H1 (cell line): ENCODE data around the gene PSME4.

Source experiments
- ATF3 ChIP-seq: IDR thresholded peaks from 2 replicates; pipeline ENCODE4 v1.6.1; 2011; ENCODE audit warnings: low read depth, mild to moderate bottlenecking, low read length; ENCODE audit not compliant: insufficient read depth
- CTCF ChIP-seq, 3 experiments: IDR thresholded peaks; 1 replicate in 2 of 3; 2 replicates in 1 of 3; pipeline versions ENCODE4 v1.5.1 to v1.6.1; 2011; ENCODE audit warnings: low read length in 3 of 3, mild to moderate bottlenecking in 3 of 3, inconsistent platforms in 2 of 3, low read depth in 1 of 3, moderate library complexity in 1 of 3; ENCODE audit not compliant: insufficient read depth in 1 of 3; ENCODE audit errors: control extremely low read depth in 1 of 3
- RXRA ChIP-seq: IDR thresholded peaks from 2 replicates; pipeline ENCODE4 v1.6.1; 2011; ENCODE audit warnings: low read depth, mild to moderate bottlenecking, low read length, moderate library complexity; ENCODE audit not compliant: insufficient read depth
- SUZ12 ChIP-seq: fragments of 200-600 bp; sonication (generic); IDR thresholded peaks from 2 replicates; pipeline ENCODE4 v1.6.1; 2012; ENCODE audit warnings: mild to moderate bottlenecking, inconsistent platforms, low read length, moderate library complexity, mixed read lengths
- TAF1 ChIP-seq: IDR thresholded peaks from 2 replicates; pipeline ENCODE4 v1.6.1; 2011; ENCODE audit warnings: mild to moderate bottlenecking, low read depth, low read length

- TF ChIP-seq TAF1 (no peak), SUZ12 (no peak), CTCF (IDR thresholded peaks at IDR 0.05; ENCODE audit: control extremely low read depth in 1 of 3, insufficient read depth in 1 of 3, low read depth in 1 of 3, low read length in 3 of 3) (no peak), RXRA (no peak), ATF3 (no peak)
Measured at GRCh38 chr2:53886406-53887280, 84.2 kb downstream of the PSME4 start.
